H7 (cell line): Measurements from ENCODE around the gene TNKS1BP1. TPM values are rescaled to one million over a fixed set of nuclear protein-coding genes. Genes with fewer than 3 reads are reported as not detected.
A peak's percentile ranks its signal among the peaks of the same experiment; 100 is the strongest.
"Not testable (repeated sequence)": the region's sequence is repeated elsewhere in the genome, so short reads cannot be mapped to it uniquely, and the experiment has no call there.

Source experiments
- DNase-seq: peaks from one replicate; pipeline ENCODE4 v3.0.0; 2012
- H3K27me3 ChIP-seq: 2 replicates; pipeline ENCODE4 v1.6.0; 2011; ENCODE audit warnings: mild to moderate bottlenecking, low read length; ENCODE audit not compliant: control insufficient read depth, insufficient read depth
- H3K36me3 ChIP-seq: replicated peaks from 2 replicates; pipeline ENCODE4 v1.5.1; 2011; ENCODE audit warnings: low read length; ENCODE audit not compliant: control insufficient read depth, insufficient read depth
- H3K4me3 ChIP-seq: 2 replicates; pipeline ENCODE4 v1.5.1; 2011; ENCODE audit warnings: low read depth, mild to moderate bottlenecking, control low read depth, low read length, moderate library complexity; ENCODE audit not compliant: insufficient read depth
- total RNA-seq: library from RNA; depleted of rRNA; stranded (reverse); fragments of >200 nt; shearing (Covaris generic); gene quantifications from 2 replicates; pipeline ENCODE4 v1.2.3, GENCODE V29; 2014

Gene TNKS1BP1
- total RNA-seq, 1 experiment from 2014 or later, result 48.5 TPM

DNA sequence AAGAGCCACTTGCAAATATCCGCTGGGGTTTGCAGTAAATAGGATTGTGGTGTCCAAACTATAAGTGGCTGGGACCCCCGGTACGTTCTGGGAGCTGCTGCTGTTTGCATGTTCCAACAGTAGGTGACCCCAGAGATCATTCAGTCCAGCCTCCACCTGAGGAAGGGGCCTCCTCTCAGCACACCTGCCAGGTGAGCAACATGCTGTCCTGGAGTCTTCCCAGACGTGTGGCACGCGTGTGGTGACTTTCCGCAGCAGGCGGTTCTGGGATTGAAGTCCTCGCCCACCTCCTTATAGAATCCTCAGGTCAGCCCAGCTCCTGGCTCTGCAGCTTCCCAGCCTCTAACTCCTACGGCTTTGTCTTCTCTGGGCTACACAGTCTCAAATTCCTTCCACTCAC is 20.1 kb upstream of the TNKS1BP1 start:
- no peak for DNase-seq
- Histone ChIP-seq H3K4me3 (no peak overlapping the region), H3K27me3 (peaks cover 5% of the 10 kb centered on the region), H3K36me3 (no peaks in the 10 kb centered on the region)

DNA sequence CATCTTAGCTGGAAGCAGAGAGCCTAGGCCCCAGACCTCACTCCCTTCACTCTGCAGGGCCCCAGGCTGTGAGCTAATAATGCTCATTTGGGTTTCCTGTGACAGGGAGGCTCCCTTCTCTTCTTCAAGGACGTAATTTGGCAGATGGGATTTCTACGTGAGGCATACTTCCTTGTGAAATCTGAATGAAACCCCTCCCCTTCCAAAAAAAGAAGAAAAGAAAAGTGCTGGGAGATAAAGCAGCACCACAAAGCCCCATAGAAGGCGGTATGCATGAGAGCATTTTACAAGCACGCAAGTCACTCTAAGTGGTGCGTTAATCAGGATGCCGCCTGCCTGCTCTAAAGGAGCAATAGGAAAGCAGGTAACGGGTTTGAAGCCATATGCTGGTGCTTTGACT is 19.1 kb upstream of the TNKS1BP1 start:
- no peaks in the 10 kb centered on the region for H3K36me3 ChIP-seq
- no peak for DNase-seq

DNA sequence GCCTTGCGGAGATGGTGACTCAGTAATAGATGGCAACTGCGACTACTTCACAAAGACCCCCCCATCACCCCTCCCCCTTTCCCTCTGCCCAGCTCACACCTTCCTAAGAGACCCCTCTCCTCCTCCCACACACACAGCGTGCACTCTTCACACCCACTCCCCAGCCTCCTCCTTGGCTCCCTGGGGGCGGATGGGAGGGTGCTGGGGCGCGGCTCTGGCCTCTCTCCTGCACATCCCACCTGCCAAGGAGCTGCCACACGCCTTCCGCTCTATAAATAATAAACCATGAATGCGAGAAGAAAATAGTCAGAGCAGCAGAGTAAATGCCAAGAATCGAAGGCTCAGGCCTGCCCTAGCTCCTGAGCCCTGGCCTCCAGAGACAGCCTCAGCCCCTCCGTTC is 17.9 kb upstream of the TNKS1BP1 start:
- Histone ChIP-seq H3K36me3 (no peaks in the 10 kb centered on the region), H3K27me3 (peaks cover 7% of the 10 kb centered on the region), H3K4me3 (no peak overlapping the region)
- no peak for DNase-seq

More for the DNA sequence above, 19.1 kb upstream of the TNKS1BP1 start:
- H3K27me3 ChIP-seq, result peaks cover 7% of the 10 kb centered on the region
- H3K4me3 ChIP-seq, result no peak overlapping the region

DNA sequence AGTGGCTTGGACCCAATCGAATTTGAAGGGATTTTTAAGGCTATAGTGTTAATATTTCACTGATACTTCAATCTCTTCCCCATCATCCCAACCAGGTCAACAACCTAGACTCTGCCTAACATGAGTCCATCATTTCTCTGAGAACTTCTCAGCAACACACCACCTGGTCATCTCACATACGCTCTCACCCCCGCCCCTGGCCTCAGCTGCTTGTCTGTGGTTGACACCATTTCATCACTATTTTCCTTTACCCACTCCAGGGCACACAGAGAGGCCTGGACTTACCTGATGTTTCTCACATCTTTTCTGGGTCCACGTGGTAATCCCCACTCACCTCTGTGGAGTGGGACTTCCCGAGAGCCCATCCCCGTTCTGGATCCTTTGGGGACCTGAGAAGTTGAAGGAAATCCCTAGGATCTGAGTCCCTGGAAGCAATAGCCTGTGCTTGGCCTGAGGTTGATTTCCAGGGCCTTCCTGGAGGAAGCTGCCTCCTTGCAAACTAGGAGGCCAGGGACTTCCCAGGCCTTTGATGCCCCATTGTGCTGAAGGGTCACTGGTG is 16.6 kb upstream of the TNKS1BP1 start:
- DNase-seq, result no peak
- Histone ChIP-seq H3K4me3 (no peak overlapping the region), H3K27me3 (peaks cover 7% of the 10 kb centered on the region), H3K36me3 (no peaks in the 10 kb centered on the region)

DNA sequence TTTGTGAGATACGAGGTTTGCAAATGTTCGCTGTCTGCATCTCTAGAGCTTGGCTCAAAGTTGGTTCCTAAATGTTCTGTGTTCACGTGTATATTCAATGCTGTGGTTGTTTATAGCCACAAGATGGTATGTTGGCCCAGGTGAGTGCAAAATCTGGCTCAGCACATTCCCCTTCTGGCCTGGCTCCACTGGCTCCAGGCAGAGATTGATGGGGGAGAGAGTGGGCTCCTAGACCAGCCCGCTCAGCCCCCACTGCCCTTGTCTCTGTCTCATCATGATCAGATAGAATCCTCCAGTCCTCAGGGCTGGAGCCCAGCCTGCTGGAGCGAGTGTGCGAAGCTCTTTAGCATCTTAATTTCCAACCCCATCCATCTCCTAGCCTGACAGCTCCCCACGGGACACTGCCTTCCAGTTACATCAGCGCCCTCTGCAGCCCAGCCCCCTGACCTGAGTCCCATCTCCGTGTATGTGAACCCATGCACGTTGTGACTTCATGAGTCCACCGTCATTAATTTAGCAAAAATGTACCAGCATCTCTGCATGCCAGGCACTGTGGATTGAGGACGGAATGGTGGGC is 15.4 kb upstream of the TNKS1BP1 start:
- Histone ChIP-seq H3K4me3 (no peak overlapping the region), H3K36me3 (no peaks in the 10 kb centered on the region), H3K27me3 (peaks cover 7% of the 10 kb centered on the region)
- peak; percentile 78 for DNase-seq

DNA sequence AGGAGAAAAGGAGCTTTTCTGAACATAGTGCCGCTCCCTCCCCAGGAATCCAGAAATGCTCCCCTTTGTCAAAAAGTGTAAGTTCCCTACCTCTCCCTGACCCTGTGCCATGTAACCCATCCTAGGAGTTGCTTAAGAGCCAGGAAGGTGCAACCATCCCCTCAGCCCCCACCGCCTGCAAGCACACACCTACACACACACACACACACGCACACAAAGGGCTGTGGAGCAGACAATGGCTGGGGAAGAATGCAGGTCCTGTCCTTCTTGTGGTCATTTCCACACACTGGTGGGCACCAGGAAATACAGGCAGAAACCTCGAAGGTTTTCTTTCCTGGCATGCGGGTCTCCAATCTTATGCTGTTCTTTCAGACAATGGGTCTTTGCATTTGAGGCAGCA is 14.6 kb upstream of the TNKS1BP1 start:
- no peak overlapping the region for H3K4me3 ChIP-seq
- H3K36me3 ChIP-seq, result peaks cover 2% of the 10 kb centered on the region
- H3K27me3 ChIP-seq, result peaks cover 5% of the 10 kb centered on the region
- DNase-seq, result no peak

DNA sequence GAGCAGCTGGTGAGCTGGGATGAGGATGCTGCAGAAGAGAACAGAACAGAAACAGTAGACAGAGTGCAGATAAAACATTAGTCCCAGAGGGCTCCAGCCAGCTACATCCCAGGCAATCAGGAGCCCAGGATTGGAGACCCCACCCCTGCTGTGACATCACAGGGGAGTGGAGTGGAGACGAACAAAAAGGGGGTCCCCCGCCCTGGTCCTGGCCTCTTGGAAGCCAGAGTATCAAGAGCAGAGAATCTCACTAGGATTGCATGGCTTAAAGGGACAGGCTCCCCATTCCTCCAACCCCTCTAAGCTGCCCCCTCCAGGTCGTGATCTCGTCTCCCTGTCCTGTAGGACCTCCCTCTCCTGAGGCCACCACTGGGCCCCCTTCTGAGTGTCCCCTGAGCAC is 13.4 kb upstream of the TNKS1BP1 start, which contains the start of gene P2RX3:
Gene P2RX3 (plus strand): TSS at position 211 of the 400 bp plus-strand sequence. CDS start 199 bp downstream, outside the sequence.
- H3K27me3 ChIP-seq, result peaks cover 5% of the 10 kb centered on the region
- H3K36me3 ChIP-seq, result peaks cover 8% of the 10 kb centered on the region
- H3K4me3 ChIP-seq, result no peak within 1 kb of the TSS
- DNase-seq, result no peak

DNA sequence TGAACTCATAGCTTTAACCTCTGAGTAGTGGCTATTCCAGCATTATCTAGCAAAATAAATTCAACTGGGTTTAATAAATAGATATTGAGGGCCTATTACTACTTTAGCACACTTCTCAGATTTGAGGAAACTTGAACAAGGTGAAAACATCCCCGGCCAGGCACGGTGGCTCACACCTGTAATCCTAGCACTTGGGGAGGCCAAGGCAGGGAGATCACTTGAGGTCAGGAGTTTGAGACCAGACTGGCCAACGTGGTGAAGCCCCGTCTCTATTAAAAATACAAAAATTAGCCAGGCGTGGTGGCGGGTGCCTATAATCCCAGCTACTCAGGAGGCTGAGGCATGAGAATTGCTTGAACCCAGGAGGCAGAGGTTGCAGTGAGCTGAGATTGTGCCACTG is 12.1 kb upstream of the TNKS1BP1 start:
- H3K27me3 ChIP-seq, DNase-seq, H3K4me3 ChIP-seq: not testable (repeated sequence)
- peaks cover 20% of the 10 kb centered on the region for H3K36me3 ChIP-seq

DNA sequence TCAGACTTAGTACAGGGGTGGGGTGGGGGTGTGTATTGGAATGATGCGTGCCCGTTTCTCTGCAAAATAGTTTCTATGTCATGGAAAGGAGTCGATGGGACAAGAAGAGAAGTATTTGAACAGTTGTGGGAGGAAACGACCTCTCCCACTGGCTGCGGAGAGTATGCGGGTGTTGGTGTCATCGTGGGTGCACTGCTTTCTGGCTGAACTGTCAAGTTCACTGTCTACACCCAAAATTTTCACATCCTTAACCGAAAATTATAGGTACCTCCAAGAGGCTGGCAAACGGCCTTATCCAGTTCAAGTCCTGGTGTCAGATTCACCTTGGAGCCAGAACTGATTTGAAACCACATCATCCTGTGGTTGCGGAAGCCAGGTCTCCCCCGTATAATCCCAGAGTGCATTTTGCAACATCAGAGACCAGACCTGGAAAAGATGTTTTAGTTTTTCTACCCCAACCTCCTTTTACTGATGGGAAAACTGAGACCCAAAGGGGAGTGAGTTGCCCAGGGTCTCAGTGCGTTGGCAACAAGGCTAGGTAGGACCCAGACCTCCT is 11.4 kb upstream of the TNKS1BP1 start:
- DNase-seq, result no peak
- peaks cover 5% of the 10 kb centered on the region for H3K27me3 ChIP-seq
- peaks cover 25% of the 10 kb centered on the region for H3K36me3 ChIP-seq
- H3K4me3 ChIP-seq, result peak overlapping the region; percentile 81

DNA sequence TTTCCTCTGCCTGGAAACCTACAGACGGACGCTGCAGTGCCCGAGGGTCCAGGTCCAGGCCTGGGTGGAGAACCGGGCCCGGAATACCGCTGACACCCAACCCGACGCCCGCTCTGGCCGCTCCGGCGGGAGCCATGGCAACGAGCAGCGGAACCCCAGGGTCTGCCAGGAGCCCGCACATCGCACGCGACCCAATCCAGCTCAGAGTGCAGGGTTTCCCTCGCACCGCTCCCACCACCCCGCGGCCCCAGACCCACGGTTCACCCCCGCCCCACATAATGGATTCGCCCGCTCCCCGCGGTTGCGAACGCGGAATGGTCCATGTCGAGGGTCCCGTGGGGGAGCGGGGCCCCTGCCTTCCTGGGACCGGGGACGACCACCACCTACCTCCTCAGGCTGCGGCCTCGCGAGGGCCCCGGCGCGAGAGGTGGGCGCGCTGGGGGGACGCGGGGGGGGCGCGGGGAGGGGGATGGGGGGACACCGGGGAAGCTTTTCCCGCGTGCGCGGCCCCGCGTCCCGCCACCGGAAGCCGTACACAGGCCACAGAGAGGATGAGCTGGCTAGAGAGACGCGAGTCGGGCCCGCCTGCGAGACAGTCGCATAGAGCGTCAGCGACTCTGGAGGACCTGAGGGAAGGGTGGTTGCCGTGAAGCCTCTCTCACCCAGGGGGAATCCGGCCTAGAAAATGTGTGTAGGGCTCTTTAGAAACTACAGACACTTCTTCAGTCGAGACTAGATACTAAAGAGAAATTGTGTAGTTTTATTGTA is 10.8 kb upstream of the TNKS1BP1 start, which contains the start of gene SSRP1:
Gene SSRP1 (minus strand): TSS at position 550 of the 768 bp plus-strand sequence. CDS start 771 bp downstream, outside the sequence.
- peak within 1 kb of the TSS; percentile 81 for H3K4me3 ChIP-seq
- DNase-seq, result peak; percentile 92
- H3K36me3 ChIP-seq, result peaks cover 32% of the 10 kb centered on the region
- H3K27me3 ChIP-seq, result peaks cover 2% of the 10 kb centered on the region; the same call in 1 of the 2 replicates

DNA sequence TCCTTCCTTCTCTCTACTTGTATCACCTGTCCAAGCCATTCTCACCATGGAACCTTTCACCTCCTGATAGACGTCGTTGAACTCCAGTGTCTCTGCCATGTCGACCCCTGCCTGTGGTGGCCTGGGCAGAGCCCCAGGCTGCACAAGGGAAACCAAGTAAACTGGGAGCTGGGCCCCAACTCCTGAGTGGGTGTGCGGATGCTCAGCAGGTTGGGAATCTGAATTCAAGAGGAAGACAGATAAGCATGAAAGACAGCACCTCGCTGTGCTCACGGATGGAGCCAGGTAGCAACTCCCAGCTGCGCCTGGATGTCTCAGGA is 10.2 kb upstream of the TNKS1BP1 start:
- Histone ChIP-seq H3K27me3 (0 out of 2 replicates have a peak, but pooled peaks cover 1% of the 10 kb centered on the region), H3K4me3 (peak overlapping the region; percentile 81), H3K36me3 (peaks cover 37% of the 10 kb centered on the region)
- DNase-seq, result no peak

DNA sequence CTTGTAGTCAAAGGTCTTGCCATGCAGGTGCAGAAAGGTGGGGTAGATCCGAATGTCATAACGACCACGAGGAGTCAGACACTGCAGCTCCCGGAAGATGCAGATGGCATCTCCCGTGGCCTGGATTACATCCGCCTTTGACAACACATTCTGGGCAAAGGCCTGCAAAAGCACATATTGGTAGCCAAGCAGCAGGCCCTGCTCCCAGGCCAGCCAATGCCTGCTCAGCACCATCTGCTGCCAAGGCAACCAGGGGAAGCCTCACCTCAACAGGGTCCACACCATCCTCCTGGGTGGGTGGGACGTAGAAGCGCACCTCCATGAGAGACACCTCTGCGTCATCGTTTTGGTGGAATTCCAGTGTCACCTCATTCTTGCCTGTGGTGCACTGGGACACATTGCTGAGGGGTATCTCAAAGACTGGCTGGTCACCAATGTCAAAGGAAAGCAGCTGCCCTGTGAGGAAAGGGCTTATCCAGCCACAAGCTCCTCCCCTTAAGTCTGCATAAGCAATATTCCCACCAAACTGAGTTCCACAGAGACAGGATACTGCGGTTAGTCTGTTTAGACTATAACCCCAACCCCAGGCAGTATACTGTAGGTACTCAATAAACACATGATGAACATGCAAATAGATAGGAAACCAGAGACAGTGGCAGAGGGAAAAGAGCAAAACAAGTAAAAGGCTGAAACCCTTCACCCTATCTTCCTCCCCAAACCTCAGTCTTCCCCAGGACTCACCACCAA is 8.1 kb upstream of the TNKS1BP1 start:
- Histone ChIP-seq H3K36me3 (peaks cover 55% of the 10 kb centered on the region), H3K27me3 (no peaks in the 10 kb centered on the region), H3K4me3 (no peak overlapping the region)
- DNase-seq, result no peak

DNA sequence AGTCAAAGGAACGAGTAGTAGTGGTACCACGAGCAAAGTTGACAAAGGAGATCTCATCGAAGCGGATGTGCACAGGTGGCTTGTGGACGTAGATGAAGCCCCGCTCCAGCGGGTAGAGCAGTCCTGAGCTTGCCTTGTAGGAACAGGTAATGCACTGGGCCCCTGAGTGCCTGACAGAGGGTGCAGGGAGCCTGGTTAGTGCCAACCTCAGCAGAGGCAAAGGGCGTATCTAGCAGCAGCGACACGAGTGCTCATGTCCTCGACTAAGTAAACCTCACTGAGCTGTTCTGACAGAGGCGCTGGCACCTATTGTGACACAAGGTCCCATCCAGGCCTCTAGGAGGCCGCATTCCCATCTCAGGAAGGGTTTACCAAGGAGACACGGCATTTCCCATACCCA is 7.0 kb upstream of the TNKS1BP1 start:
- DNase-seq, result no peak
- H3K27me3 ChIP-seq, result no peaks in the 10 kb centered on the region
- H3K36me3 ChIP-seq, result peaks cover 65% of the 10 kb centered on the region
- no peak overlapping the region for H3K4me3 ChIP-seq

DNA sequence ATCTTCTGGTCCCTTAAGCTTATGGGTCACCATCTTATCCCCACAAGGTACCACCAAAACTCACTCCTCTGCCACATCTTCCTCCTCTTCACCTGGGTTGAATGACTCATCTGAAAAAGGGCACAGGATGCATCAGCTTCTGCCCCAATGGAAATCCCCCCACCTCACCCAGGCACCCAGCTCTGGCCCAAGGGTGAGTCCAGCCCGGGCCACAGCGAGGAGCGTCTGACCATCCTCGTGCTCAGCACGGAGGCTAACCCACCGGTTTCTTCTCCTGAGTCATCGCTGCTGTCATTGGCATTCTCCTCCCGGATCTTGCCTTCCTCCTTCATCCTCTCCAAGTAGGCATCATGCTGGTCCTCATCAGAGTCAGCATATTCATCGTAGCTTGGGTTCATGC is 5.3 kb upstream of the TNKS1BP1 start:
- no peak for DNase-seq
- H3K36me3 ChIP-seq, result peaks cover 73% of the 10 kb centered on the region
- H3K27me3 ChIP-seq, result no peaks in the 10 kb centered on the region

More for the DNA sequence above, 5.3 kb upstream of the TNKS1BP1 start:
- no peak overlapping the region for H3K4me3 ChIP-seq
